ENCODE data around the gene PCDHGC5.

GRCh38 chr5:141486091-141486490, 2.8 kb upstream of the PCDHGC5 start:
- no peak for TF ChIP-seq POLR2A (IDR thresholded peaks at IDR 0.05)
- no peak for TF ChIP-seq CTCF (IDR thresholded peaks at IDR 0.05)
